Measurements from ENCODE around the gene NAP1L5. TPM values are rescaled to one million over a fixed set of nuclear protein-coding genes. Genes with fewer than 3 reads are reported as not detected.

The NAP1L5 gene
- total and polyA plus RNA-seq, 2 of the 13 experiments (the other 11 are each of a cell fraction or from before 2014, with no cell fraction given), result 1.3 to 1.6 TPM

GRCh38 chr4:88730811-88731210, 33.2 kb upstream of the NAP1L5 start:
- DNase-seq (ENCODE audit: low spot score) (no peak), ATAC-seq (no peak), FAIRE-seq (no peak)
- BruUV-seq (replicated peaks), result no TSS peak
- ChIA-PET POLR2A (no interaction called here), CTCF (ENCODE audit: low intra/inter-chr PET ratio, low total read pairs) (no interaction called here)
- no peaks in the 10 kb centered on the region for H3K9me3 ChIP-seq (ENCODE audit: low read length)
- intact Hi-C loops (cut with micrococcal nuclease; ENCODE audit: unreplicated experiment) (no loop called here), in situ Hi-C loops (cut with HindIII; ENCODE audit: extremely low pct_ligation_motif_present, low pct_unique_long_range_greater_than_20kb) (no loop called here)
- H3K27me3 ChIP-seq (ENCODE audit: control insufficient read depth in 1 of 2, insufficient read depth in 2 of 2, low read length in 2 of 2), result no peaks in the 10 kb centered on the region
- no peaks in the 10 kb centered on the region for H3K79me2 ChIP-seq (ENCODE audit: insufficient read depth, low read length)
- H3K36me3 ChIP-seq (replicated peaks in 1 of 2; ENCODE audit: control insufficient read depth in 1 of 2, insufficient read depth in 2 of 2, low read length in 2 of 2), result peaks cover 17 to 45% of the 10 kb centered on the region in 2 experiments
- H3K27ac ChIP-seq (ENCODE audit: extremely low read length, insufficient read depth, low read length), result no peak overlapping the region
- no peak overlapping the region for H3K4me2 ChIP-seq (ENCODE audit: low read depth, low read length)
- H4K20me1 ChIP-seq (ENCODE audit: insufficient read depth, low read length), result no peaks in the 10 kb centered on the region
- no peak overlapping the region for H3K9ac ChIP-seq (ENCODE audit: insufficient read depth, low read depth, low read length)
- no peaks in the 10 kb centered on the region for H3K4me1 ChIP-seq (ENCODE audit: insufficient read depth, low read length)
- no peak overlapping the region for H2AFZ ChIP-seq (ENCODE audit: low read length)
- 92% methylated on average over 5 of the region's 5 CpGs for WGBS (ENCODE audit: low lambda C conversion rate)
- no peak overlapping the region for H3K4me3 ChIP-seq (replicated peaks in 1 of 3; ENCODE audit: insufficient read depth in 1 of 3, low read depth in 2 of 3, low read length in 3 of 3)
- TF ChIP-seq ZNF746 (CRISPR knock-in tag; IDR thresholded peaks at IDR 0.05) (no peak), ZBTB8A (CRISPR knock-in tag; IDR thresholded peaks at IDR 0.05; ENCODE audit: borderline replicate concordance, low read depth) (no peak), ZNF142 (CRISPR knock-in tag; IDR thresholded peaks at IDR 0.05) (no peak), JARID2 (CRISPR knock-in tag; IDR thresholded peaks at IDR 0.05; ENCODE audit: insufficient replicate concordance) (no peak), ZNF772 (CRISPR knock-in tag; IDR thresholded peaks at IDR 0.05) (no peak), EP300 (IDR thresholded peaks at IDR 0.05; ENCODE audit: low read depth in 2 of 2, low read length in 2 of 2) (no peak), EP300 (CRISPR knock-in tag; IDR thresholded peaks at IDR 0.05; ENCODE audit: borderline replicate concordance) (no peak), FOXA1 (IDR thresholded peaks at IDR 0.05) (no peak), FOXA1 (CRISPR knock-in tag; IDR thresholded peaks at IDR 0.05) (no peak), HNF1B (CRISPR knock-in tag; IDR thresholded peaks at IDR 0.05) (no peak), ZC3H13 (CRISPR knock-in tag; IDR thresholded peaks at IDR 0.05) (no peak), GATA4 (IDR thresholded peaks at IDR 0.05; ENCODE audit: borderline replicate concordance, low read depth) (no peak), ZNF317 (CRISPR knock-in tag; IDR thresholded peaks at IDR 0.05) (no peak), ZNF737 (CRISPR knock-in tag; IDR thresholded peaks at IDR 0.05; ENCODE audit: borderline replicate concordance) (no peak), FUBP1 (CRISPR knock-in tag; IDR thresholded peaks at IDR 0.05; ENCODE audit: borderline replicate concordance) (no peak)

Measured in HepG2 (cell line).